Effector CD4-positive, alpha-beta T cell (primary cell): Measurements from ENCODE around the gene APPL1.
"Not testable (repeated sequence)": the region's sequence is repeated elsewhere in the genome, so short reads cannot be mapped to it uniquely, and the experiment has no call there.

Experiments used
- DNase-seq: peaks from one replicate; pipeline ENCODE4 v3.0.0-alpha.2; 2020

Gene APPL1

DNA sequence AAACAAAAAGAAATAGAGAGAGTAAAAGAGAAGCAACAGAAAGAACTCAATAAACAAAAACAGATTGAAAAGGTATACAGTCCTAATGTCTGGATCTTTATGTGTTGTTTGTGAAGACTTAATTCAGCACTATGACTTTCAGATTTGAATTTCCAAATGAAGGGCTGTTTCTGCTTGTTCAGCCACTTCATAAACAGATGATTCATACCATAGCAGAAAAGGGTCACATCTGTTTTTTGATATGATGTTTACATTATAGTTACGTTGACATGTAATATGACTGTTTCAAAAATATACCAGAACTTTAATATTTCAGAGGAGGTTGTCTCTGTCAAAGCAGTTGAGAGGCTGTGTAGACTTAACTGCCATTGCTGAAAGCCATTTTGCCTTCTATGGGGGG is 40.9 kb downstream of the APPL1 start:
- no peak for DNase-seq

DNA sequence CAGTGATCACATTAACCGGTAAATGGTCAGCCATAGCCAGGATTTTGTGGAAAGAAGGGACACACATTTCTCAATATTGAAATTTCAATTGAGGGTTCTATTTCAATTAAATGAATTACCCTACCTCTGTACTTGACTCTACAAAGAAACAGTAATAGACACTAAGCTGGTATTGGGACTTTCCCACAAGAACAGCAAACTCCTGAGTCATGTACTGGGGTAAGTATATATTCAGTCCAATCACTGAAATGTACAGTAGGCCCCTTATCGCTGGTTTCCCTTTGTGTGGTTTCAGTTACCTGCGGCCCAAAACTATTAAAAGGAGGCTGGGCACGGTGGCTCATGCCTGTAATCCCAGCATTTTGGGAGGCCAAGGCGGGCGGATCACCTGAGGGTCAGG is 47.3 kb downstream of the APPL1 start:
- DNase-seq = no peak

DNA sequence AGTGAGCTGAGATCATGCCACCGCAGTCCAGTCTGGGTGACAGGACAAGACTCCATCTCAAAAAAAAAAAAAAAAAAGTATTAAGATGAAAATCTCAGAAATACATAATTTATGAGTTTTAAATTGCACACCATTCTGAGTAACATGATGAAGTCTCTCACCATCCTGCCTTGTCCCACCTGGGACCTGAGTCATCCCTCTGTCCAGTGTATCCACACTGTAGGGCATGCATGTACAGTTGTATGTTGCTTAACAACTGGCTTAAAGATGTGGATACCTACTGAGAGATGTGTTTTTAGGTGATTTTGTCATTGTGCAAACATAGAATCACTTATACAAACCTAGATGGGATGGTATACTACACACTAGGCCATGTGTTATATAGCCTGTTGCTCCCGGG is 47.9 kb downstream of the APPL1 start:
- DNase-seq = no peak

DNA sequence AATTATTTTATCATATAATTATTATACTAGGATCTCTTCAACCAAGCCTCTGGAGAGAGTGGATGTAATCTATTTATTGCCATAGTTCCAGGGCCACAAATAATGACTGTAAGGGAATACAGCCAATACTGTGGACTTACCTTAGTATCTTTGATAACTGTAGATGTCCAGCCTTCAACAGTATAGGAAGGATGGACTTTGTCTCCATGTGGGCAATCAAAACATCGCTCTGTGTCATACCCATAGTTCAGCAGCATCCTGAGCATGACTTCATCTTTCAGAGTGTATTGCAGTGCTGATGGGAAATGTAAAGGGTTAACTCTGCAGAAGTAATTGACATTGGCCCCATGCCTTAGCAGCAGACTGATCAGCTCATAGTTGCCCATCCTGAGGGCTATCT is 50.7 kb downstream of the APPL1 start:
- no peak for DNase-seq

DNA sequence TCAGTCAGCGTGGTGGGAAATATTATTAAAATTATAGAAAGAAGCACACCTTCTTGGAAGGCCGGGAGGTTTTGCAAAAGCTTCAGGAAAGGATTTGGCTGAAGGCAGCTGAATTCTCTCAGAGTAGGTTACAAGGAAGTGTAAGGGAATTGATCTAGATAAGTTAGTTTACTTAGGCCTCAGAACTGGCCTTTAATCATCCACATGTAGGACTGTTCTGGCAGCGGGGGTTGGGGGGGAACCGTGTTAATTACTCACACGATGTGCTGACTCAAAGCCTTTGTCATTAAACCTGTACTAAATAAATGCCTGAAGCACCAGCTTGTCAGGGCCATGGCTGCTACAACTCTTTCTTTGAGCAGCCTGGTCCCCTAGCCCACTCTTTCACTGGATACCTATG is 52.2 kb downstream of the APPL1 start:
- no peak for DNase-seq

DNA sequence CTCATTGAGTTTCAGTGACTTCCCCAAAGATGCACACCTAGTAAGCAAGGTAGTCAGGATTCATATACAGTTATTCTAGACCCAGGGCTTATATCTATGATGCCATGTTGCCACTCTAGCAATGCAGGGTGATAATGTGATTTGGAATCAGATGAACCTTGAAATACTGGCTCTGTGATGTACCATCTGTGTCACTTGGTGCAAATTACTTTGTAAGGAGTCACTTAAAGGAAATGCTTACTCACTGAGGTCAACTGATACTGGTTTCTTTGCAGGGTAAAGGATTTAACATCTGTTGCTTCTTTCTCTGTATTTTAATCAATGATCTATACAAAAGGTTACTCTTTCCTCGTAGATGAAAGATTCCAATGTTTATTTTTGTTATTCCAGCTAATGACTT is 54.2 kb downstream of the APPL1 start:
- no peak for DNase-seq

DNA sequence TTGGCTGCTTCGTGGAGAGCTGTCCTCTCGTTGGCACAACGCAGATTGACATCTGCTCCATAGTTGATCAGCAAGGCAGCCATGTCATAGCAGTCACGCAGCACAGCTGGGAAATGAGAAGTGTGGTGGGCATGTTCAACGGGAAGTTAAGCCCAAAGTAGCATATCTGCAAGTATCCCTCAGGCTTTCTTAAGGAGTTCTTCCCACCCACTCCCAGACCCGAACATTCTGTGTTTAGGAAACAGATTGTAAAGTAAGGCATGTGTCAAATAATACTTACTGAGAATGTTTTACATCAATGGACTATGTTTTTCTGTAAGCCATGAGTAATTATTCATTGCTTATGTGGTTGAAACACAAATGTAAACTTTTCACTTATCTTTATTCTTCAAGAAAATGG is 55.8 kb downstream of the APPL1 start:
- no peak for DNase-seq

DNA sequence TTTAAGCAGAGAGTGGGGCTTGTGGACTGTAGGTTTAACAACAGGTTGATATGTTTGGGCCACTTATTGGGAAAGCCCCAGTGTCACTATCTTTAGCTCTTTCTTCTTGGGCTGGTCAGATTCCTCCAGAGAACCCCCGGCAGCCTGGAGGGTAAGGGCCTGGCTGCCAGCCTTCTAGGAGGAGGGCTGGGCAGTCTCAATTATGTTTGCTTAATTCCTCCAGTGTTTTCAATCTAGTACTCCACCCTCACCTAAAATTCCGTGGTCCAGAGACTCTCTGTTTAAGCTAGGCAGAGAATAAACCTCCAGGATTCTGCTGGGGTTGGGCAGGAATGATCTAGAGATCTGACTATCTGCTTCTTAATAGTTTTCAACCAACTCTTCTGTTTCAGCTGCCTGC is 59.7 kb downstream of the APPL1 start:
- DNase-seq = no peak

DNA sequence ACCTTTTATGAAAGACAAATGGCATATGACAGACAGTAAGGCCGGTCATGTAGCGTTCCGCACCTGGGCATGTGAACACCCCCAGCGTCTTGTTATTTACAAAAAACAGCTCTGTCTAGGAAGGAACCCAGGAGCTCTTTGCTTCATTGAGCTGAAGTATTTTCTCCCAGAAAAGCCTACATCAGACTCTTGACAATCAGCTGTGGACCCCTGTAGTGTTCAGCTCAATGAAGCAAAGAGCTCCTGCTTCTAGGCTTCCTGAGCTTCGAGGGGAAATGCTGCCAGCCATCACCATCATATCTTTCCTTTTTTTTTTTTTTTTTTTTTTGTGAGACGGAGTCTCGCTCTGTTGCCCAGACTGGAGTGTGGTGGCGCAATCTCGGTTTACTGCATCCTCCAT is 60.9 kb downstream of the APPL1 start:
- DNase-seq = no peak

DNA sequence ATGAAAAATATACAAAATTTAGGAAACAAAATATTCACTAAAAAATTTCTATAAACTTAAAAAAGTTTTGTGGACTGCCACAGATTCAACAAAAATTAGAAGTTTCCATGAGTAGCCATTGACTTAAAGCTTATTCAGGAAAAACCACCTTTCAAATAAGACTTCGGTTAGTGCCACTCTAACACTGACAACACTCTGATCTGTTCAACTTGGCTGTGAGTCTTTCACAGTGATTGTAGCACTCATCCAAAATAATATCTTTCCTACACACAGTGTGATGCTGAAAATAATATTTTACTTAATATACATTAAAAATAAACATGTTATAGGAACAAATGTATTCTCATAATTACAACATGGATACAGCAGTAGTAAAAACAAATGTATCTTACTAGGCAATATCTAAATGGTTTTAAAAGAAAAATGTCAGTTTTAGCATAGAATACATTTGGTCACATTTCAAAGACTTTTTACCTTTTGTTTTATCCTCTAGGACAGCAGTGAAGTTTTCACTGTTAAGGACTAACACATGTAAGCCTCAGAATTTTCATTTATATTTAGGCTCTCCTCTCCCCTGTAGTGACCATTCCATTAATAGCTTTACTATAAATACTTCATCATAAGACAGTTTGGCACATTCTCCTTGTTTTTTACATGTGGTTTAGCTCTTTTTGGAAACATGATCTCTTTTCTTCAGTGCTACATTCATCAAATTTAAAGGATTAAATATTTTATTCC is 64.8 kb downstream of the APPL1 start, which contains the start of gene ASB14:
Gene ASB14, minus strand, starts transcription at position 527 of the 738 bp plus-strand sequence. CDS start 652 bp downstream, outside the sequence.
- no peak for DNase-seq

DNA sequence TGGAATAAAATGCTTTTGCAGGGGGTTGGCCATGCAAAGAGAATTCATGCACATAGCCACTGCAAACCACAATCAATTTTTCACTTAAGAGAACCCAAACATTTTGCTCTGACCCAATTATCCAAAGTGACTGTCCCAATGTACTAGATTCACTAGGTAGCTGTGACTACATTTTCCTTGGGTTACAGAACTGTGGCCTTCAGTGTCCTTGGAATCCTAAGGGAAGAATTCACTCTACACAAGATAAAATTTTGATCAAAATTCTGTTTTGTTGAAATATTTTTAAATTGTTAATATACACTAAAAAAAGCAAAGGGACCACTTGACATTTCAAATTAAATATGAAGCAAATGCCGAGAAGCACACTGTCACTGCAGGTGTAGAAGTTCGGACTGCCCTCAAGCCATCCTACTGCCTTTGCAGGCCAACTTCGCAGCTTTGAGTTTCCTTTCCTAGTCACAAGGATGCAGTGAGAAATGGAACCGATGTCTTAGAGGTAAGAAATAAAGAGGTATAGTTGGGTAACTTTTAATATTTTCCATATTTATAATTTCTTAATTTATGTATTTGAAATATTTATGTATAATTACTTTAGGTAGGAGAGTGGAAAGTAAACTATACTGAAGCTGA is 65.5 kb downstream of the APPL1 start:
- DNase-seq = no peak

DNA sequence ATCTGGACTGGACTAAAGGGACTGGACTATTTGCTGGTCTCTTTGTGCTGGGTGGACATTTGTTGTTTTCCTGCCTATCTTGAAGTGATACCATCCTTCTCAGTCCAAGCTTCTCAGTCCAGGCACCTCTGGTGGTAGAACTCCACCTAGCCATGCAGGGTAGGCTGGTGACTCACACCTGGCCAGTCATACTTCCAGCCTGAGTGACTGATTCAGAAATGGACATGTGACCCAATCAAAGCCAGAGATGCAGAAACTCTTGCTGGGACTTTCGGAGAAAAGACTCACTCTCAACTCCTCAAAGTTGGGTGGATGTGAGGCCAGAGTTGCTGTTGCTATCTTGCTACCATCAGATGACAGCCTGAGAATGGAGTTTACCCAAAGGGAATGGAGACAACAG is 70.5 kb downstream of the APPL1 start:
- no peak for DNase-seq

DNA sequence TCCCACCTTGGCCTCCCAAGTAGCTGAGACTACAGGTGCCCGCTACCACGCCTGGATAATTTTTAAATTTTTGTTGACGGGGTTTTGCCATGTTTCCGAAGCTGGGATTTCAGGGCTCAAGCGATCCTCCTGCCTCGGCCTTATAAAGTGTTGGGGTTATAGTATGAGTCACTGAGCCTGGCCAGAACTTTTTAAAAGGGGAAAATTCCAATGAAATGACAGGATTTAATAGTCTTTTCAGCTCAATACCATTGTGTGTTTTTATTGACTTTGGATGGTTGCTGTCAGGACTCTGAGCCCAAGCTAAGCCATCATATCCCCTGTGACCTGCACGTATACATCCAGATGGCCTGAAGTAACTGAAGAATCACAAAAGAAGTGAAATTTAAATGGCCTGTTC is 76.0 kb downstream of the APPL1 start:
- DNase-seq = not testable (repeated sequence)

DNA sequence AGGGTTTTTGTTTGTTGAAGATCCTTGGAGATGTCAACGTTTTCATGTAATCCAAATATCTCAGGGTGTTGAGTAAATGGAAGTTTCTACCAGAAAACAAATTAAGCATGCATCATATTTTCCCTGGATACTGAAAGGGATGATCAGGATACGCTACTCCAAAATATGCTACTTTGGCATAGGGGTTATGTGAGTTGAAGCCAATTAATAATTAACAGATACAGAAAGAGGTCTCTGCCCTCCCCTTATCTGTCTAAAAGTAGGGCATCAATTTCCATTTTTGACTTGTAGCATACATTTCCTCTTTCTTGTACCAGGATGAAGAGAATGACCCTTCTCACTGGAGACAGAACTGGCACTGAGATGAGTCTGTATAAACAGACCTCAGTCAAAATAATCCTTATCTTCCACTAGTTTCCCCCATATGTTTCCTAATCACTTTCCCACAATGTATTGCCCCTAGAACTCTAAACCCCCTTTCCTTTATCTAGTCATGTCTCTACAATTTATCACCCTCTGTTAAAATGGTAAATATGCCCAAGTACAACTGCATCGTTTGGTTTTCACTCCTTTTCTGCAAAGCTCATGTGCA is 82.3 kb downstream of the APPL1 start:
- DNase-seq = no peak

DNA sequence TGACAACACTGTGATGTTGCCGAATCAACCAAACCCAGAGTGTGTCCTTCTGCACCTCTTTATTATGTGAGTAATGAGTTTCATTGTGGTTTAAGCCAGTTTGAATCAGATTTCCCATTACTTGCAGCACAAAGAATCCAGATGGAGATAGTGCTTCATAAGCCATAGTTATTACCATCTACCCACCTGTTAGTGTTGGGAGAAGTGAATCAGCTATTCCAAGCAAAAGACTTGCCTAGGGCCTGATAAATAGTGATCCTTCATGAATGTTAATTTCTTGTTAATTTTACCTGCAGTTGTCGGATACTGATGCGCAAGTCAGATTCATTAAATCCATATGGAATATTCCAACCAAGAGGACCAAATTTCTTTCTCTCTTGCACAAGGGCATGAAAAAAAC is 86.7 kb downstream of the APPL1 start:
- DNase-seq = no peak
